GM21576 (cell line): ENCODE results near the gene ARAF.
"Not testable (repeated sequence)": the region's sequence is repeated elsewhere in the genome, so short reads cannot be mapped to it uniquely, and the experiment has no call there.

ENCODE experiments used
- ATAC-seq: cut with Tn5 transposase; IDR thresholded peaks from one replicate; pipeline ENCODE4 v1.9.1; 2021; ENCODE audit warnings: mild to moderate bottlenecking, moderate library complexity; ENCODE audit not compliant: unreplicated experiment

The ARAF gene

DNA sequence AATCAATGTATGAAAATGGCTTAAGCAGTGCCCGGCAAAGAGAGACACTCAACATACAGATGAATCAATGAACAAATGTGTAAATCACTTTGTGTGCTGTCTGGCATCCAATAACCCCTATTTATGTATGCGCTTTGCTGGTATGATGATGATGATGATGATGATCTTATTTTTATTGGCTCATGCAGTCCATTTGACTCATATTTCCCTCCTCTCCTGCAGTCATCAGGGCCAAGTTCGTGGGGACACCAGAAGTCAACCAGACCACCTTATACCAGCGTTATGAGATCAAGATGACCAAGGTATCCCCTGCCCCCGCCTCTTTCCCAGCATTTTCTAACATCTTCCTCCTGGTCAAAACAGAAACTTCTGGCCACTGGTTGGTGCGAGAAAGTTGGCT, 23.7 kb downstream of the ARAF start:
- ATAC-seq = no peak

- no peak for ATAC-seq
Measured at GRCh38 chrX:47585273-47585672, 24.3 kb downstream of the ARAF start.

- ATAC-seq = no peak
Measured at GRCh38 chrX:47586043-47586787, 25.2 kb downstream of the ARAF start.

DNA sequence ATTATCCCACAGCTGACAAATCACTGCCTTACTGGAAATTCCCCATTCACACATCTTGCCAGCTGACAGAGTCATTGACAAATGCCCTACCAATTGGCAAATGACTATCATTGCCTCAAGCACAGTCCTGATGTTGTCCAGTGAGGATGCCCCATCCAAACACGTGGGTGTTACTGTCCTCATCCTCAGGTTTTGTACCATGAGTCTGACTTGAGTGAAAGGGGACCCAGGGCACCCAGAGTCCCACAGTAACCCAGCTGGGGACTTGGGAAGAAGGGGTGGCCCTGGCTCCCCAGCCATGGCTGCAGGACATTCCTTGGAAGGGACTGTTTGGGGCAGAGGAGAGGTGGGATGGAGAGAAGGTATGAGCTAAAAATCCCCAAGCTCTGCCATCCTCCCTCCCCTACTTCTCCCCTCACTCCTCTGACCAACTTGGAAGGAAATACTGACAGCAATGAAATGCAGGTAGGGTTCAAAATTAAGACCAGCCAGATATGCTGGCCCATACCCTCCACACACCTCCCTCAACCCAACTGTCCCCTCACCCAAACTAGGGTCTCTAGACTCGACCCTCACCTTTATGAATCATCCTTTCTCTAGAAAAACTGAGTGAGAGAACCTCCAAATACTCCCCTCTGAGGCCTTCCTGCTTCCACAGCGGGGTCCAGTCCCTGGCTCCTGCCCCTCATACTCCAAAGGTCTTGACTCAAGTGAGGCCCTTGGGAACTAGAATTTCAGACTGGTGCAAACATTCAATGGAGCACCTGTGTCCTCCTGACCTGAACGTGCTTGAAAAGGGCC, 26.3 kb downstream of the ARAF start:
- no peak for ATAC-seq

DNA sequence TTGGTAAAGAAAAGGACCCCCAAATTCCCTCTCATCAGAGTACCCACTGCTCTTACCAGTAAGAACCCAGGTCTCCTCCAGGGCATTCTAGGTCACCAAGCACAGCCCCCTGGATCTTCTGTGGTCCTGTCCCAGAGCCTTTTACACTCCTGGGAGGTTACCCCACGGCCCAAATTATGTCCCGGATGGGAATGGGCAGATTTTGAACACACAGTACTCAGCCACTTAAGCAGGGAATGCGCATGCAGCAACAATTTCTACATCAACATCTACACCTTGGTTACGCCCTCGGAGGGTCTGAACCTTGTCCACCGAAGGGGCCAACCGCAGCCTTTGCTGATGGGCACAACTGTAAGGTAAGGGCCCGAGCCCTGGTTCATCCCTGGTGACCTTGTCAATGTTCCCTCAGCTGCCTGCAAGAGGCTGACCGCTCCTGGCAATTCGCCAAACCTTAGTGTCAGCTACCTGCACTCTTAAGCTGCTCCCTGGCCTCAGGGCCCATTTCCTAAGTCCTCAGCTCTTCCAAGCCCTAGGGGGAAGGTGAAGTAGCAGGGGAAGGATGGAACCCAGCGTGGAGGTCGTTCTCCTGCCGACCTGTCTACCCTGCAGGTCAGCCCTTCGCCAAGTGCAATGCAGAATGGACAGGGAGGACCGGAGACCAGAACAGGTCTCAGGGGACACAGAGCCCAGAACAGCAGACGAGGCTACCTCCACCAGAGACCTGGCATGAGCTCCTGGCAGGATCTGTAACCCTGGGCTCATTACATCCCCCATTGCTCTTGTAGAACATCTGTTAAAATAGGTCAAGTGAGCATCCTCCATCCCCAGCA, 27.1 kb downstream of the ARAF start:
- no peak for ATAC-seq

- ATAC-seq = no peak
Measured at GRCh38 chrX:47590984-47591383, 30.0 kb downstream of the ARAF start.

- ATAC-seq = no peak
Measured at GRCh38 chrX:47593522-47593921, 32.5 kb downstream of the ARAF start.

DNA sequence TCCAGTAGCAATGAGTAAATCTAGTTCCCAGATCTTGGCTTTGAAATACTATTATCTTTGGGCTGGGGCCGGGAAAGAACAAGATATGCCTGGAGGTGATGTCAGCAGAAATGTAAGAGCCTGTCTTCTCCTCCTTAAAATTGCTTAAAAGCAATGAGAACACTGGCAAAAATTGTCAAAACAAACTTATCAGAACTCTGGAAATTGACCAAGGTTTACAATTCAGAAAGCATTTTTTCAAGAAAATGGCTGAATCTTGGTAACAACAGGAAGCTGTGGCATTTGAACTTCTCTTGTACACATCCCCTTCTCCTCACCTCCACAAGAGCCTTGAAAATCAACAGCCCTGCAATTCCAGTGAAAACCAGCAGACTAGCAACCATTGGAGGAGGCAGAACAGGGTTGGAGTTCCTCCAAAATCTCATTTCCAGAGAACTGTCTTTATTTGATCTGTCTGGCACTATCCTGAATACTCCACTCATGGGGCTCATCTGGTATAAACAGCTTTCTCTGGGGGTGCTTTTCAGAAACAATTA, 34.8 kb downstream of the ARAF start:
- no peak for ATAC-seq

DNA sequence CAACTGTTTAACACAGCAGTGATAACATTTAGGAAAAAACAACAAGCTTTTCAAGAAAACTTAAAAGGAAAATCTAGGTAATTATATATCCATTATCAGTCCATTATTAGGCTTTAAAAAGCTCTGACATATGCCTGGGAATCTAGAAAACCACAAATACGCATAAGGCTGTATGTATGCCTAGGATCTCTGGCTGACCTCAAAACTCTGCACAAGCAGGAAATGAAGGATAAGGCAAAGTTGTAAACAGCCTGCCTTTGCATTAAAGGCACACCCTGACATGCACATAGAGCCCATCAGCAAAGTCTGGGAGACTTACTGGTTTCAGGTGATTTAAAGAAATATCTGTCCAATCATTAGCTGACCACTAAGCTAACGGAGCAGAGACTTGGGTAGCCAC, 35.3 kb downstream of the ARAF start:
- ATAC-seq = no peak

GRCh38 chrX:47597222-47597621, 36.2 kb downstream of the ARAF start:
- ATAC-seq = no peak

- not testable (repeated sequence) for ATAC-seq
Measured at GRCh38 chrX:47603125-47603524, 42.1 kb downstream of the ARAF start.

- ATAC-seq = no peak
Measured at GRCh38 chrX:47605024-47605423, 44.0 kb downstream of the ARAF start.

- no peak for ATAC-seq
Measured at GRCh38 chrX:47607091-47607490, 46.1 kb downstream of the ARAF start.

GRCh38 chrX:47608130-47608810, 47.3 kb downstream of the ARAF start:
- ATAC-seq = no peak

GRCh38 chrX:47610511-47610910, 49.5 kb downstream of the ARAF start:
- ATAC-seq = no peak

- ATAC-seq = no peak
Measured at GRCh38 chrX:47611489-47611888, 50.5 kb downstream of the ARAF start.

DNA sequence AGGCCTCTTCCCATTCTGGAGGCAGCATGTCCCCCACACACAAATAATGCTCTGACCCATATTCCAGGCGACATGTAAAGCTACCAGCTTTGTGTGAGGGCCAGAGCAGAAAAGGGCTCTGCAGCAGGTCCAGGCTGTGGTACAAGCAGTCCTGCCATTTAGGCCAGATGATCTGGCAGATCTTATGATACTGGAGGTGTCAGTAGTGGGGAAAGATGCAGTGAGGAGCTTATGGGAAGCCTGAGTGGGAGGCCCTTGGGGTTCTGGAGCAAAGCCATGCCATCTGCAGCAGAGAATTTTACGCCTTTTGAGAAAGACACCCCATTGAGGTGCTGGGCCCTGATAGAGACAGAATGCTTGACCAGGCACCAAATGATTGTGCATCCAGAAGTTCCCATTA, 50.9 kb downstream of the ARAF start:
- no peak for ATAC-seq

DNA sequence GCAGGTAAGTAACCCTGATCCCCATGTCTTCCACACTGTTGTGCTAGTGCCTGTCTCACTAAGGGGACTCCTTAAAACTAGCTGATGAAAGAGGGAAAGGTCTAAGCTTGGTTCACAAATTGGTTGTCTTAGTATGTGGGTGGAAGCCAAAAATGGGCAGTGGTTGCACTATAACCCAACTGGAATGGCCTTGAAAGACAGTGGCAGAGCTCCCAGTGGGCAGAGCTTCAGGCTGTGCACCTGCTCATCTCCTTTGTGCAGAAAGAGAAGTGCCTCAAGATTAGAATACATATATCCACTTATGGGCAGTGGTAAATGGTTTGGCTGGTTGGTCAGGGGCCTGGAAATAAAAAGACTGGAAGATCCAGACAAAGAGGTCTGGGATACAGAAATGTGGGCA, 51.4 kb downstream of the ARAF start:
- ATAC-seq = no peak

GRCh38 chrX:47613082-47613481, 52.1 kb downstream of the ARAF start:
- ATAC-seq = no peak

GRCh38 chrX:47614618-47615017, 53.6 kb downstream of the ARAF start:
- ATAC-seq = no peak
